A673 (cell line): Measurements from ENCODE around the gene MITF.

Experiments
- EZH2 ChIP-seq: fragments of 200-600 bp; sonication (generic); IDR thresholded peaks from 2 replicates; pipeline ENCODE4 v1.6.1; 2017; ENCODE audit warnings: borderline replicate concordance, low read depth, mild to moderate bottlenecking, mixed read lengths, antibody characterized with exemption, low read length; ENCODE audit not compliant: poor library complexity, severe bottlenecking
- TF ChIP-seq, protein P1 (sequence below): fragments of 300-800, 200-600 bp; sonication (generic); conservative IDR thresholded peaks from 2 replicates; pipeline ENCODE4 v1.5.1; 2017; ENCODE audit warnings: low read depth, mild to moderate bottlenecking, antibody characterized with exemption, low read length, moderate library complexity, mixed read lengths

GRCh38 chr3:69700949-69701348 is 38.3 kb upstream of the MITF start:
- no peak for TF ChIP-seq EZH2
- TF ChIP-seq, protein P1, sequence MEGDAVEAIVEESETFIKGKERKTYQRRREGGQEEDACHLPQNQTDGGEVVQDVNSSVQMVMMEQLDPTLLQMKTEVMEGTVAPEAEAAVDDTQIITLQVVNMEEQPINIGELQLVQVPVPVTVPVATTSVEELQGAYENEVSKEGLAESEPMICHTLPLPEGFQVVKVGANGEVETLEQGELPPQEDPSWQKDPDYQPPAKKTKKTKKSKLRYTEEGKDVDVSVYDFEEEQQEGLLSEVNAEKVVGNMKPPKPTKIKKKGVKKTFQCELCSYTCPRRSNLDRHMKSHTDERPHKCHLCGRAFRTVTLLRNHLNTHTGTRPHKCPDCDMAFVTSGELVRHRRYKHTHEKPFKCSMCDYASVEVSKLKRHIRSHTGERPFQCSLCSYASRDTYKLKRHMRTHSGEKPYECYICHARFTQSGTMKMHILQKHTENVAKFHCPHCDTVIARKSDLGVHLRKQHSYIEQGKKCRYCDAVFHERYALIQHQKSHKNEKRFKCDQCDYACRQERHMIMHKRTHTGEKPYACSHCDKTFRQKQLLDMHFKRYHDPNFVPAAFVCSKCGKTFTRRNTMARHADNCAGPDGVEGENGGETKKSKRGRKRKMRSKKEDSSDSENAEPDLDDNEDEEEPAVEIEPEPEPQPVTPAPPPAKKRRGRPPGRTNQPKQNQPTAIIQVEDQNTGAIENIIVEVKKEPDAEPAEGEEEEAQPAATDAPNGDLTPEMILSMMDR, result no peak
